DOHH2 (cell line): ENCODE results near the gene MSGN1.

ENCODE experiments used
- H3F3A ChIP-seq: fragments of 200-600 bp; sonication (generic), shearing (Covaris generic); 2 replicates; pipeline ENCODE4 v1.6.0; 2016; ENCODE audit warnings: antibody characterized with exemption, mild to moderate bottlenecking; ENCODE audit not compliant: control insufficient read depth, insufficient read depth
- H3K27ac ChIP-seq: fragments of 200-600 bp; sonication (generic); 2 replicates; pipeline ENCODE4 v1.5.1; 2014; ENCODE audit warnings: low read depth, mild to moderate bottlenecking, low read length, moderate library complexity
- H3K27me3 ChIP-seq: fragments of 200-600 bp; sonication (generic); 2 replicates; pipeline ENCODE4 v1.6.1; 2014; ENCODE audit warnings: mild to moderate bottlenecking, low read length, mixed read lengths; ENCODE audit not compliant: control insufficient read depth
- H3K36me3 ChIP-seq: fragments of 200-600 bp; sonication (generic); 2 replicates; pipeline ENCODE4 v1.6.1; 2014; ENCODE audit warnings: mild to moderate bottlenecking, low read length, moderate library complexity, mixed read lengths; ENCODE audit not compliant: control insufficient read depth
- H3K4me1 ChIP-seq: fragments of 200-600 bp; sonication (generic); 2 replicates; pipeline ENCODE4 v1.6.1; 2014; ENCODE audit warnings: mild to moderate bottlenecking, low read length, mixed read lengths; ENCODE audit not compliant: control insufficient read depth
- H3K4me2 ChIP-seq: fragments of 200-600 bp; sonication (generic); 2 replicates; pipeline ENCODE4 v1.6.0; 2014; ENCODE audit warnings: mild to moderate bottlenecking, low read length, moderate library complexity
- H3K4me3 ChIP-seq: fragments of 200-600 bp; sonication (generic); 2 replicates; pipeline ENCODE4 v1.5.1; 2014; ENCODE audit warnings: mild to moderate bottlenecking, low read length, mixed read lengths
- H3K79me2 ChIP-seq: fragments of 200-600 bp; sonication (generic); 2 replicates; pipeline ENCODE4 v1.6.1; 2014; ENCODE audit warnings: mild to moderate bottlenecking, low read length, mixed read lengths; ENCODE audit not compliant: control insufficient read depth
- H3K9me2 ChIP-seq: fragments of 200-600 bp; sonication (generic); replicated peaks from 2 replicates; pipeline ENCODE4 v1.6.1; 2014; ENCODE audit warnings: mild to moderate bottlenecking, low read length, mixed read lengths; ENCODE audit not compliant: control insufficient read depth
- H3K9me3 ChIP-seq: fragments of 200-600 bp; sonication (generic); 2 replicates; pipeline ENCODE4 v1.6.1; 2014; ENCODE audit warnings: antibody characterized with exemption, low read length, mixed read lengths; ENCODE audit not compliant: control insufficient read depth, insufficient read depth
- H4K20me1 ChIP-seq: fragments of 200-600 bp; sonication (generic); 2 replicates; pipeline ENCODE4 v1.6.0; 2014; ENCODE audit warnings: low read depth, mild to moderate bottlenecking, antibody characterized with exemption, low read length, moderate library complexity; ENCODE audit not compliant: control insufficient read depth, insufficient read depth
- EZH2phosphoT487 ChIP-seq: fragments of 200-600 bp; sonication (generic); IDR thresholded peaks from 2 replicates; pipeline ENCODE4 v1.6.1; 2017; ENCODE audit warnings: borderline replicate concordance, mild to moderate bottlenecking, antibody characterized with exemption, low read length, moderate library complexity, mixed read lengths
- TF ChIP-seq, protein P1 (sequence below): fragments of 200-600 bp; sonication (generic); IDR thresholded peaks from one replicate; pipeline ENCODE4 v1.5.1; 2014; ENCODE audit warnings: antibody characterized with exemption, mild to moderate bottlenecking, low read depth, low read length; ENCODE audit not compliant: poor library complexity, severe bottlenecking

Gene MSGN1

GRCh38 chr2:17835516-17835915 lies 19.3 kb downstream of the MSGN1 start:
- H3K27me3 ChIP-seq = peaks cover 15% of the 10 kb centered on the region
- no peaks in the 10 kb centered on the region for H3K9me3 ChIP-seq
- H4K20me1 ChIP-seq = no peaks in the 10 kb centered on the region
- no peak overlapping the region for H3K27ac ChIP-seq
- H3K36me3 ChIP-seq = no peaks in the 10 kb centered on the region
- no peaks in the 10 kb centered on the region for H3K9me2 ChIP-seq
- H3K79me2 ChIP-seq = no peaks in the 10 kb centered on the region
- H3F3A ChIP-seq = no peaks in the 10 kb centered on the region
- no peak overlapping the region for H3K4me3 ChIP-seq
- peaks cover 4% of the 10 kb centered on the region for H3K4me1 ChIP-seq
- H3K4me2 ChIP-seq = no peak overlapping the region
- TF ChIP-seq, protein P1, sequence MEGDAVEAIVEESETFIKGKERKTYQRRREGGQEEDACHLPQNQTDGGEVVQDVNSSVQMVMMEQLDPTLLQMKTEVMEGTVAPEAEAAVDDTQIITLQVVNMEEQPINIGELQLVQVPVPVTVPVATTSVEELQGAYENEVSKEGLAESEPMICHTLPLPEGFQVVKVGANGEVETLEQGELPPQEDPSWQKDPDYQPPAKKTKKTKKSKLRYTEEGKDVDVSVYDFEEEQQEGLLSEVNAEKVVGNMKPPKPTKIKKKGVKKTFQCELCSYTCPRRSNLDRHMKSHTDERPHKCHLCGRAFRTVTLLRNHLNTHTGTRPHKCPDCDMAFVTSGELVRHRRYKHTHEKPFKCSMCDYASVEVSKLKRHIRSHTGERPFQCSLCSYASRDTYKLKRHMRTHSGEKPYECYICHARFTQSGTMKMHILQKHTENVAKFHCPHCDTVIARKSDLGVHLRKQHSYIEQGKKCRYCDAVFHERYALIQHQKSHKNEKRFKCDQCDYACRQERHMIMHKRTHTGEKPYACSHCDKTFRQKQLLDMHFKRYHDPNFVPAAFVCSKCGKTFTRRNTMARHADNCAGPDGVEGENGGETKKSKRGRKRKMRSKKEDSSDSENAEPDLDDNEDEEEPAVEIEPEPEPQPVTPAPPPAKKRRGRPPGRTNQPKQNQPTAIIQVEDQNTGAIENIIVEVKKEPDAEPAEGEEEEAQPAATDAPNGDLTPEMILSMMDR = no peak
- no peak for TF ChIP-seq EZH2phosphoT487

DNA sequence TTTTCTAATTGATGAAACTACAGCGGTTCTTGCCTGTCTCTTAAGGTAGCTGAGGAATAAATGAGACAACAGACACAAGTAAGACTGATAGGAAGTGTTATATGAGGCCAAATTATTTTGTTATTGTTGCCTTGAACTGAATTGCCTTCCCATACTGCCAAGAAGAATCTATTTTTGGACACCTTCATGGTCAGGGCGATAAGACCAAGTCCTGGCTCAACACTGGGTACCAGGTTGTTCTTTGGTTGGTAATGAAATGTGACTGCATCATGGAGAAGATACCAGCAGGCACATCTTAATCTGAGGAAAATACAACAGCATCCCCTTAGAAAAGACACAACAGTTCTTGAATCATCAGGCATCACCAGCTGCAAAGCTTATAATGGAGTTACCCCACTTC lies 23.7 kb downstream of the MSGN1 start:
- H3K4me2 ChIP-seq = no peak overlapping the region
- no peaks in the 10 kb centered on the region for H3K9me3 ChIP-seq
- no peaks in the 10 kb centered on the region for H3K79me2 ChIP-seq
- no peaks in the 10 kb centered on the region for H3K36me3 ChIP-seq
- H3K4me3 ChIP-seq = no peak overlapping the region
- no peaks in the 10 kb centered on the region for H3K9me2 ChIP-seq
- no peaks in the 10 kb centered on the region for H3F3A ChIP-seq
- no peaks in the 10 kb centered on the region for H4K20me1 ChIP-seq
- no peak for TF ChIP-seq EZH2phosphoT487
- TF ChIP-seq, protein P1 = no peak
- H3K27ac ChIP-seq = no peak overlapping the region
- H3K27me3 ChIP-seq = peaks cover 7% of the 10 kb centered on the region; the same call in 1 of the 2 replicates
- H3K4me1 ChIP-seq = no peaks in the 10 kb centered on the region

DNA sequence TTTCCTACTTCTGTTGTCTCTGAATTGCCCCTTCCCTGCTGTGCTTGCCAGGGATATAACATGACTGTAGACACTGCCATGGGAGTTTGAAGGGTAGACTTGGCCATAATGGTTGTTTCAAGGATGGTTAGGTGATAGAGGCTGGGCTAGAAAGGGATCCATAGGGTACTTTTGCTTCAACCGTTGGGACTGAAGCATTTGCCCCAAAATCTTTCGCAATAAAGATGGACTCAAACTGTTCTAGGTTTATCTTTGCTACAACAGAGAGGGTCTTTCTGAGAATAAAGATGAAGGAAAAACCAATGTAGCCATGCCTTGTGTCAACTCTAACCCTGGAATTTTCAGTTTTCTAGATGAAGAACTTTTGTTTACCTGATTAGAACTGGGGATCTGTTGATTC lies 27.2 kb downstream of the MSGN1 start:
- Histone ChIP-seq H3K36me3 (no peaks in the 10 kb centered on the region), H3K4me3 (no peak overlapping the region), H3K4me2 (no peak overlapping the region), H3K4me1 (no peaks in the 10 kb centered on the region), H3K27ac (no peak overlapping the region), H3K79me2 (no peaks in the 10 kb centered on the region), H3K27me3 (peaks cover 10% of the 10 kb centered on the region), H4K20me1 (no peaks in the 10 kb centered on the region), H3F3A (no peaks in the 10 kb centered on the region), H3K9me3 (no peaks in the 10 kb centered on the region), H3K9me2 (no peaks in the 10 kb centered on the region)
- TF ChIP-seq, protein P1 = no peak
- no peak for TF ChIP-seq EZH2phosphoT487

DNA sequence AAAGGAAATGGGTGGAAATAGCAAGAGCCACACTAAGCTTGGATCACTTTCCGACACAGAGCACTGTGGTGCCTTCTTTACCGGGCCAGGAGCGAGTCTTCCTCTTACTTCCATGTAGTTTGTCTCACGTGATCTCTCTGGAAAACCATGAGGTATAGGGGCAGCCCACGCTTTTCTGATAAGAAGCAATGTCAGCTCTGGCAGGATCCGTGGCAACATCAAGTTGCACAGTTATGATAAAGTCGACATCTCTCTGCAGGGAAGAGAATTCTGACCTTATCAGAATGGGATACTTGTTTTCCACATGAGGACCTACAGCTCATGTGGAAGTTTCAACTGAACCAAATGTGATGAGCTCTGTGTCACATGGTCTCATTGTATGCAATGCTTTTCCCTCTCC lies 29.5 kb downstream of the MSGN1 start:
- H3K27me3 ChIP-seq = peaks cover 10% of the 10 kb centered on the region

More for the DNA sequence above, 29.5 kb downstream of the MSGN1 start:
- H3K9me3 ChIP-seq = no peaks in the 10 kb centered on the region
- H4K20me1 ChIP-seq = no peaks in the 10 kb centered on the region
- H3K9me2 ChIP-seq = no peaks in the 10 kb centered on the region
- no peak overlapping the region for H3K4me3 ChIP-seq
- TF ChIP-seq EZH2phosphoT487 = no peak
- TF ChIP-seq, protein P1 = no peak
- H3K27ac ChIP-seq = no peak overlapping the region
- H3K79me2 ChIP-seq = no peaks in the 10 kb centered on the region
- H3K4me2 ChIP-seq = no peak overlapping the region
- H3F3A ChIP-seq = no peaks in the 10 kb centered on the region
- no peaks in the 10 kb centered on the region for H3K4me1 ChIP-seq
- H3K36me3 ChIP-seq = no peaks in the 10 kb centered on the region
